Measurements from ENCODE around the gene PRRG2. TPM values are rescaled to one million over a fixed set of nuclear protein-coding genes. Genes with fewer than 3 reads are reported as not detected.
"Not testable (repeated sequence)": the region's sequence is repeated elsewhere in the genome, so short reads cannot be mapped to it uniquely, and the experiment has no call there.

Gene PRRG2
- total RNA-seq, 1 experiment from 2014 or later = 1.5 TPM

DNA sequence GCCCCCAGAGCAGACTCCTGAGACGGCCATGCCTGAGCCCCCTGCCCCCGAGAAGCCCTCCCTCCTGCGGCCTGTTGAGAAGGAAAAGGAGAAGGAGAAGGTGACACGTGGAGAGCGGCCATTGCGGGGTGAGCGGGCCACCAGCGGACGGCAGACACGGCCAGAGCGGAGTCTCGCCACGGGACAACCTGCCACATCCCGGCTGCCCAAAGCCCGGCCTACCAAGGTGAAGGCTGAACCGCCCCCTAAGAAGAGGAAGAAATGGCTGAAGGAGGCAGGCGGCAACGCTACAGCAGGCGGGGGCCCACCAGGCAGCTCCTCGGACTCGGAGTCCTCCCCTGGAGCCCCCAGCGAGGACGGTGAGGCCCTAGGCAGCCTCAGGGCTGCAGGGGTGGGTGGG lies 34.7 kb downstream of the PRRG2 start:
- Histone ChIP-seq H3K36me3 (ENCODE audit: insufficient read depth, low read length, poor library complexity, severe bottlenecking) (peaks cover 57% of the 10 kb centered on the region), H3K27me3 (replicated peaks; ENCODE audit: insufficient read depth, low read depth, low read length, poor library complexity) (no peaks in the 10 kb centered on the region), H3K4me1 (ENCODE audit: insufficient read depth, low read length, poor library complexity, severe bottlenecking) (no peaks in the 10 kb centered on the region), H3K9me3 (ENCODE audit: low read depth, low read length, poor library complexity, severe bottlenecking) (no peaks in the 10 kb centered on the region), H3K4me3 (ENCODE audit: low read depth, low read length, poor library complexity, severe bottlenecking) (no peak overlapping the region), H3K27ac (ENCODE audit: low read depth, low read length, poor library complexity, severe bottlenecking) (no peak overlapping the region)
- intact Hi-C loops (cut with micrococcal nuclease; ENCODE audit: unreplicated experiment) = no loop called here
- DNase-seq (ENCODE audit: low spot score) = no peak
- ChIA-PET POLR2A (ENCODE audit: low non-redundant PET) (interaction anchor here (0.6 kb wide), 1 partner anchor 1111 kb away, joined by 7 read pairs; no protein-coding TSS in a partner anchor), CTCF (no interaction called here)
- no TSS peak for BruUV-seq (replicated peaks)
- TF ChIP-seq, protein P1, sequence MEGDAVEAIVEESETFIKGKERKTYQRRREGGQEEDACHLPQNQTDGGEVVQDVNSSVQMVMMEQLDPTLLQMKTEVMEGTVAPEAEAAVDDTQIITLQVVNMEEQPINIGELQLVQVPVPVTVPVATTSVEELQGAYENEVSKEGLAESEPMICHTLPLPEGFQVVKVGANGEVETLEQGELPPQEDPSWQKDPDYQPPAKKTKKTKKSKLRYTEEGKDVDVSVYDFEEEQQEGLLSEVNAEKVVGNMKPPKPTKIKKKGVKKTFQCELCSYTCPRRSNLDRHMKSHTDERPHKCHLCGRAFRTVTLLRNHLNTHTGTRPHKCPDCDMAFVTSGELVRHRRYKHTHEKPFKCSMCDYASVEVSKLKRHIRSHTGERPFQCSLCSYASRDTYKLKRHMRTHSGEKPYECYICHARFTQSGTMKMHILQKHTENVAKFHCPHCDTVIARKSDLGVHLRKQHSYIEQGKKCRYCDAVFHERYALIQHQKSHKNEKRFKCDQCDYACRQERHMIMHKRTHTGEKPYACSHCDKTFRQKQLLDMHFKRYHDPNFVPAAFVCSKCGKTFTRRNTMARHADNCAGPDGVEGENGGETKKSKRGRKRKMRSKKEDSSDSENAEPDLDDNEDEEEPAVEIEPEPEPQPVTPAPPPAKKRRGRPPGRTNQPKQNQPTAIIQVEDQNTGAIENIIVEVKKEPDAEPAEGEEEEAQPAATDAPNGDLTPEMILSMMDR (conservative IDR thresholded peaks at IDR 0.05; ENCODE audit: low read depth, low read length) = no peak
- TF ChIP-seq EZH2 (IDR thresholded peaks at IDR 0.05; ENCODE audit: borderline replicate concordance, low read depth, low read length, poor library complexity, severe bottlenecking) = no peak

DNA sequence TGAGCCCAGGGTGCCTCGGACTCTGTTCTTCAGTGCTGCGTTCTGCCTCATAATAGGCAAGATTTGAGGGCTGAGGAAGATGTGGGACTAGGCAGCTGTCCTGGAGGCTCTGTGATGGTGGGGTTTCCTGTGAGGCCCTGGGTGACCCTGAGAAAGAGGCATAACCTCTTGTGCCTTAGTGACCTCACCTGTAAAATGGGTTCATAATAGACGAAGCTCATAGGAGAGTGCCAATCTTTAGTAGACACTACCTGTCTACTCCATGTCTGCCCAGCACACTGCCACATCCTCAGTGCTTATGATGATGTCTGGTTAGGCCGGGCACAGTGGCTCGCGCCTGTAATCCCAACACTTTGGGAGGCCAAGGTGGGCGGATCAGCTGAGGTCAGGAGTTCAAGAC lies 35.4 kb downstream of the PRRG2 start:
- no peak overlapping the region for H3K27ac ChIP-seq (ENCODE audit: low read depth, low read length, poor library complexity, severe bottlenecking)
- BruUV-seq (replicated peaks) = no TSS peak
- no peaks in the 10 kb centered on the region for H3K9me3 ChIP-seq (ENCODE audit: low read depth, low read length, poor library complexity, severe bottlenecking)
- ChIA-PET POLR2A (ENCODE audit: low non-redundant PET) (no interaction called here), CTCF (no interaction called here)
- H3K27me3 ChIP-seq (replicated peaks; ENCODE audit: insufficient read depth, low read depth, low read length, poor library complexity) = no peaks in the 10 kb centered on the region
- TF ChIP-seq, protein P1 (conservative IDR thresholded peaks at IDR 0.05; ENCODE audit: low read depth, low read length) = no peak
- no peak for TF ChIP-seq EZH2 (IDR thresholded peaks at IDR 0.05; ENCODE audit: borderline replicate concordance, low read depth, low read length, poor library complexity, severe bottlenecking)
- no peak for DNase-seq (ENCODE audit: low spot score)
- no peak overlapping the region for H3K4me3 ChIP-seq (ENCODE audit: low read depth, low read length, poor library complexity, severe bottlenecking)
- H3K4me1 ChIP-seq (ENCODE audit: insufficient read depth, low read length, poor library complexity, severe bottlenecking) = no peaks in the 10 kb centered on the region
- H3K36me3 ChIP-seq (ENCODE audit: insufficient read depth, low read length, poor library complexity, severe bottlenecking) = peaks cover 59% of the 10 kb centered on the region
- intact Hi-C loops (cut with micrococcal nuclease; ENCODE audit: unreplicated experiment) = no loop called here

DNA sequence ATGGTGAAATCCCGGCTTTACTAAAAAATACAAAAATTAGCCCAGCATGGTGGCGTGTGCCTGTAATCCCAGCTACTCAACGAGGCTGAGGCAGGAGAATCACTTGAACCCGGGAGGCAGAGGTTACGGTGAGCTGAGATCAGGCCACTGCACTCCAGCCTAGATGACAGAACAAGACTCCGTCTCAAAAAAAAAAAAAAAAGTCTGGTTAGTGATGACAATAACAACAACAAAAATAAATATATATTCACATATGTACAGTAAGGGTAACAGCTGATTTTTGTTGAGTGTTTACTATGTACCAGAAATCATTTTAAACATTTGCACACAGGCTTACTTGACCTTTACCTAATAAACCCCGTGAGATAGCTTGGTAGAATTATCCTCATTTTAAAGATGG lies 35.8 kb downstream of the PRRG2 start:
- POLR2A ChIA-PET (ENCODE audit: low non-redundant PET) = no interaction called here
- no peak for DNase-seq (ENCODE audit: low spot score)
- Histone ChIP-seq H3K27me3 (replicated peaks; ENCODE audit: insufficient read depth, low read depth, low read length, poor library complexity) (no peaks in the 10 kb centered on the region), H3K27ac (ENCODE audit: low read depth, low read length, poor library complexity, severe bottlenecking) (no peak overlapping the region), H3K4me1 (ENCODE audit: insufficient read depth, low read length, poor library complexity, severe bottlenecking) (no peaks in the 10 kb centered on the region), H3K4me3 (ENCODE audit: low read depth, low read length, poor library complexity, severe bottlenecking) (no peak overlapping the region), H3K9me3 (ENCODE audit: low read depth, low read length, poor library complexity, severe bottlenecking) (no peaks in the 10 kb centered on the region), H3K36me3 (ENCODE audit: insufficient read depth, low read length, poor library complexity, severe bottlenecking) (peaks cover 62% of the 10 kb centered on the region)
- BruUV-seq (replicated peaks) = no TSS peak
- no peak for TF ChIP-seq EZH2 (IDR thresholded peaks at IDR 0.05; ENCODE audit: borderline replicate concordance, low read depth, low read length, poor library complexity, severe bottlenecking)
- TF ChIP-seq, protein P1 (conservative IDR thresholded peaks at IDR 0.05; ENCODE audit: low read depth, low read length) = no peak
- CTCF ChIA-PET = no interaction called here
- intact Hi-C loops (cut with micrococcal nuclease; ENCODE audit: unreplicated experiment) = no loop called here

DNA sequence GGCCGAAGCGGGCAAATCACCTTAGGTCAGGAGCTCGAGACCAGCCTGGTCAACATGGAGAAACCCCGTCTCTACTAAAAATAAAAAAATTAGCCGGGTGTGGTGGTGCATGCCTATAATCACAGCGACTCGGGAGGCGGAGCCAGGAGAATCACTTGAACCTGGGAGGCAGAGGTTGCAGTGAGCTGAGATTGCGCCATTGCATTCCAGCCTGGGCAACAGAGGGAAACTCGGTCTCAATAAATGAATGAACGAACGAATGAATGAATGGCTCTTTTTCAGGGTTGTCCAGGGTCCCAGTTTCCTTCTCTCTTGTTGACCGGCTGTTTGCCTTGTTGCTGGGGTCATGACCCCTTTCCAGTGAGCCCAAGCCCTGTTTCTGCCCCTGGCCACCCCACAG lies 36.7 kb downstream of the PRRG2 start:
- H3K27ac ChIP-seq (ENCODE audit: low read depth, low read length, poor library complexity, severe bottlenecking); POLR2A ChIA-PET (ENCODE audit: low non-redundant PET); H3K4me3 ChIP-seq (ENCODE audit: low read depth, low read length, poor library complexity, severe bottlenecking); DNase-seq (ENCODE audit: low spot score); H3K9me3 ChIP-seq (ENCODE audit: low read depth, low read length, poor library complexity, severe bottlenecking); intact Hi-C loops (cut with micrococcal nuclease; ENCODE audit: unreplicated experiment); H3K4me1 ChIP-seq (ENCODE audit: insufficient read depth, low read length, poor library complexity, severe bottlenecking); CTCF ChIA-PET; BruUV-seq (replicated peaks); H3K27me3 ChIP-seq (replicated peaks; ENCODE audit: insufficient read depth, low read depth, low read length, poor library complexity): not testable (repeated sequence)
- peaks cover 62% of the 10 kb centered on the region for H3K36me3 ChIP-seq (ENCODE audit: insufficient read depth, low read length, poor library complexity, severe bottlenecking)
